GM12873 (cell line): ENCODE results near the gene ADGRG3.

Experiments
- CTCF ChIP-seq: IDR thresholded peaks from 2 replicates; pipeline ENCODE4 v1.5.1; 2012; ENCODE audit warnings: low read depth, mild to moderate bottlenecking, moderate library complexity, low read length, control low read depth; ENCODE audit not compliant: insufficient read depth; ENCODE audit errors: missing control alignments

The ADGRG3 gene

GRCh38 chr16:57682809-57683635 lies 14.9 kb downstream of the ADGRG3 start:
- TF ChIP-seq CTCF: no peak

- no peak for TF ChIP-seq CTCF
Observed at GRCh38 chr16:57683636-57684545, 15.8 kb downstream of the ADGRG3 start.

GRCh38 chr16:57684626-57685358 lies 16.7 kb downstream of the ADGRG3 start:
- no peak for TF ChIP-seq CTCF

GRCh38 chr16:57685633-57686032 lies 17.5 kb downstream of the ADGRG3 start:
- TF ChIP-seq CTCF: no peak

GRCh38 chr16:57686577-57686976 lies 18.5 kb downstream of the ADGRG3 start:
- no peak for TF ChIP-seq CTCF

GRCh38 chr16:57687363-57687929 lies 19.3 kb downstream of the ADGRG3 start:
- no peak for TF ChIP-seq CTCF

- no peak for TF ChIP-seq CTCF
Observed at GRCh38 chr16:57688487-57688986, 20.4 kb downstream of the ADGRG3 start.
